IMR-90 (cell line): ENCODE measurements around the gene SNRNP25. TPM values are rescaled to one million over a fixed set of nuclear protein-coding genes. Genes with fewer than 3 reads are reported as not detected.
A peak's percentile ranks its signal among the peaks of the same experiment; 100 is the strongest.

Source experiments
- ATAC-seq: fragments of 200-7000 bp; cut with Tn5 transposase; 2 replicates; pipeline ENCODE4 v1.9.1; 2020; ENCODE audit warnings: low read depth, mild to moderate bottlenecking, moderate library complexity
- BruUV-seq: library from RNA; stranded (reverse); fragments of 400-500 nt; replicated peaks from 2 replicates; lab custom pipeline; 2021; lab: Mats Ljungman, UMichigan
- CTCF ChIA-PET: fragments of 300-600 bp; formaldehyde crosslinking; extraction: SDS; loops from one replicate; lab custom pipeline; 2021; ENCODE audit warnings: antibody characterized with exemption; lab: Yijun Ruan, JAX
- POLR2A ChIA-PET: fragments of 300-600 bp; sonication (Branson Sonifier 250); formaldehyde crosslinking; loops from one replicate; lab custom pipeline; 2022; ENCODE audit warnings: antibody characterized with exemption; ENCODE audit not compliant: unreplicated experiment; lab: Charles Lee
- DNase-seq: peaks from one replicate; pipeline ENCODE4 v3.0.0; 2013
- H2AFZ ChIP-seq: replicated peaks from 2 replicates; pipeline ENCODE3; 2013; ENCODE audit warnings: low read length, mild to moderate bottlenecking; ENCODE audit not compliant: poor library complexity
- H2AK5ac ChIP-seq: 2 replicates; pipeline ENCODE4 v1.6.1; 2013; ENCODE audit warnings: low read depth, low read length, inconsistent platforms
- H2AK9ac ChIP-seq: replicated peaks from 2 replicates; pipeline ENCODE3; 2013; ENCODE audit warnings: mild to moderate bottlenecking, low read depth, low read length, moderate library complexity; ENCODE audit not compliant: poor library complexity
- H2BK120ac ChIP-seq: 2 replicates; pipeline ENCODE4 v1.6.1; 2013; ENCODE audit warnings: low read depth, low read length, inconsistent platforms
- H2BK15ac ChIP-seq: 3 replicates; pipeline ENCODE4 v1.6.1; 2013; ENCODE audit warnings: low read depth, low read length, inconsistent platforms
- H2BK20ac ChIP-seq: 2 replicates; pipeline ENCODE4 v1.6.1; 2013; ENCODE audit warnings: low read depth, mild to moderate bottlenecking, inconsistent platforms, low read length, moderate library complexity
- H2BK5ac ChIP-seq: 2 replicates; pipeline ENCODE4 v1.6.1; 2013; ENCODE audit warnings: mild to moderate bottlenecking, low read depth, low read length, inconsistent platforms; ENCODE audit not compliant: poor library complexity, severe bottlenecking
- H3K14ac ChIP-seq: replicated peaks from 2 replicates; pipeline ENCODE4 v1.6.1; 2013; ENCODE audit warnings: low read depth, low read length, inconsistent platforms
- H3K18ac ChIP-seq: 2 replicates; pipeline ENCODE4 v1.6.1; 2013; ENCODE audit warnings: low read depth, low read length, control low read depth
- H3K23ac ChIP-seq: 2 replicates; pipeline ENCODE4 v1.6.1; 2013; ENCODE audit warnings: low read depth, low read length, inconsistent platforms
- H3K27ac ChIP-seq: 2 replicates; pipeline ENCODE4 v1.5.1; 2013; ENCODE audit warnings: mild to moderate bottlenecking, control low read depth, low read length; ENCODE audit not compliant: insufficient read depth
- H3K27me3 ChIP-seq: 2 replicates; pipeline ENCODE4 v1.6.1; 2013; ENCODE audit warnings: low read length; ENCODE audit not compliant: control insufficient read depth, insufficient read depth
- H3K36me3 ChIP-seq: 2 replicates; pipeline ENCODE4 v1.6.1; 2013; ENCODE audit warnings: low read length, mixed read lengths; ENCODE audit not compliant: control insufficient read depth, insufficient read depth
- H3K4ac ChIP-seq: 2 replicates; pipeline ENCODE4 v1.6.1; 2013; ENCODE audit warnings: low read depth, low read length, inconsistent platforms
- H3K4me1 ChIP-seq: 2 replicates; pipeline ENCODE4 v1.6.1; 2013; ENCODE audit warnings: low read length, mixed read lengths; ENCODE audit not compliant: control insufficient read depth, insufficient read depth
- H3K4me2 ChIP-seq: 2 replicates; pipeline ENCODE4 v1.6.1; 2013; ENCODE audit warnings: low read depth, mild to moderate bottlenecking, control low read depth, low read length, moderate library complexity
- H3K4me3 ChIP-seq: 2 replicates; pipeline ENCODE4 v1.5.1; 2013; ENCODE audit warnings: low read depth, mild to moderate bottlenecking, control low read depth, low read length, moderate library complexity; ENCODE audit not compliant: insufficient read depth
- H3K56ac ChIP-seq: 2 replicates; pipeline ENCODE4 v1.6.1; 2013; ENCODE audit warnings: low read length, inconsistent platforms; ENCODE audit not compliant: insufficient read depth; ENCODE audit errors: extremely low read depth
- H3K79me1 ChIP-seq, 2 experiments: 2 replicates each; pipeline ENCODE4 v1.6.1; 2013; ENCODE audit warnings: low read length in 2 of 2, inconsistent platforms in 1 of 2, low read depth in 1 of 2
- H3K9ac ChIP-seq: 2 replicates; pipeline ENCODE4 v1.6.1; 2013; ENCODE audit warnings: low read depth, low read length, control low read depth
- H3K9me1 ChIP-seq: 2 replicates; pipeline ENCODE4 v1.6.1; 2013; ENCODE audit warnings: low read length, inconsistent platforms; ENCODE audit not compliant: insufficient read depth
- H3K9me3 ChIP-seq: 2 replicates; pipeline ENCODE4 v1.6.1; 2013; ENCODE audit warnings: low read length; ENCODE audit not compliant: control insufficient read depth, insufficient read depth
- H4K20me1 ChIP-seq: 2 replicates; pipeline ENCODE4 v1.6.1; 2013; ENCODE audit warnings: low read length, inconsistent platforms; ENCODE audit not compliant: insufficient read depth
- H4K5ac ChIP-seq: 2 replicates; pipeline ENCODE4 v1.6.1; 2013; ENCODE audit warnings: mild to moderate bottlenecking, low read depth, low read length, control low read depth
- H4K8ac ChIP-seq, 2 experiments: 2 replicates each; pipeline ENCODE4 v1.6.1; 2013; ENCODE audit warnings: low read depth in 2 of 2, low read length in 2 of 2, control low read depth in 1 of 2, inconsistent platforms in 1 of 2
- H4K91ac ChIP-seq: 2 replicates; pipeline ENCODE4 v1.6.1; 2013; ENCODE audit warnings: low read depth, low read length, inconsistent platforms; ENCODE audit not compliant: insufficient read depth
- CEBPB ChIP-seq: IDR thresholded peaks from 2 replicates; pipeline ENCODE4 v1.6.1; 2012; ENCODE audit warnings: low read depth, low read length, improper control_type of control experiment
- CHD1 ChIP-seq: IDR thresholded peaks from 2 replicates; pipeline ENCODE4 v1.6.1; 2012; ENCODE audit warnings: low read depth, low read length, improper control_type of control experiment
- CTCF ChIP-seq: conservative IDR thresholded peaks from 2 replicates; pipeline ENCODE4 v1.5.1; 2012; ENCODE audit warnings: mild to moderate bottlenecking, low read depth, low read length, improper control_type of control experiment
- ELK1 ChIP-seq: fragments of 150-350 bp; IDR thresholded peaks from 2 replicates; pipeline ENCODE4 v1.6.1; 2016; ENCODE audit warnings: low read depth, mild to moderate bottlenecking, low read length, moderate library complexity, borderline replicate concordance
- MAZ ChIP-seq: IDR thresholded peaks from 2 replicates; pipeline ENCODE4 v1.6.1; 2012; ENCODE audit warnings: low read depth, mild to moderate bottlenecking, low read length, improper control_type of control experiment, moderate library complexity, borderline replicate concordance
- MXI1 ChIP-seq: IDR thresholded peaks from 2 replicates; pipeline ENCODE4 v1.6.1; 2012; ENCODE audit warnings: low read depth, mild to moderate bottlenecking, low read length, moderate library complexity, borderline replicate concordance
- NFE2L2 ChIP-seq: fragments of 150-350 bp; IDR thresholded peaks from 2 replicates; pipeline ENCODE4 v1.6.1; 2016; ENCODE audit warnings: low read depth, mild to moderate bottlenecking, low read length
- POLR2A ChIP-seq: IDR thresholded peaks from 2 replicates; pipeline ENCODE4 v1.6.1; 2012; ENCODE audit warnings: mild to moderate bottlenecking, low read depth, low read length
- RFX5 ChIP-seq: IDR thresholded peaks from 2 replicates; pipeline ENCODE4 v1.8.0; 2012; ENCODE audit warnings: low read depth, mild to moderate bottlenecking, low read length, moderate library complexity
- SMC3 ChIP-seq: fragments of 150-350 bp; IDR thresholded peaks from 2 replicates; pipeline ENCODE4 v1.6.1; 2016; ENCODE audit warnings: low read depth, mild to moderate bottlenecking, antibody characterized with exemption, low read length, moderate library complexity
- WGBS, 2 experiments: methylation state at CpG; one replicate each; pipeline versions ENCODE4 v1.1.5 to v1.1.7; 2013; ENCODE audit warnings: missing lambda C conversion rate in 2 of 2; ENCODE audit not compliant: insufficient read length in 1 of 2; ENCODE audit errors: extremely low coverage in 2 of 2; 5-methylcytosine and 5-hydroxymethylcytosine counted together
- dilution Hi-C: fragments of 300-500 bp; cut with HindIII; formaldehyde crosslinking; loops from one replicate; pipeline ENCODE4 v1.14.3; 2018; ENCODE audit warnings: low sequenced_read_pairs; ENCODE audit not compliant: unreplicated experiment
- in situ Hi-C: fragments of 300-500 bp; cut with MboI; formaldehyde crosslinking; loops from 3 replicates; pipeline ENCODE4 v1.14.3; 2019; ENCODE audit warnings: low sequenced_read_pairs, inconsistent platforms, mixed read lengths
- intact Hi-C: fragments of 100-400 bp; cut with micrococcal nuclease; formaldehyde crosslinking; loops from 2 replicates; pipeline ENCODE4 v1.10.0; 2022
- polyA plus RNA-seq, 3 experiments: library from polyadenylated mRNA; depleted of rRNA; stranded (reverse); fragments of >200 nt; gene quantifications; 2 replicates each; pipeline ENCODE4 v1.2.3, GENCODE V29; 2012; ENCODE audit warnings: low replicate concordance in 1 of 3
- total RNA-seq: library from RNA; depleted of rRNA; stranded (reverse); fragments of >200 nt; gene quantifications from 2 replicates; pipeline ENCODE4 v1.2.3, GENCODE V29; 2012

Gene SNRNP25
- total and polyA plus RNA-seq, 2 of the 4 experiments (the other 2 are of a cell fraction) = 67.2 to 88.0 TPM

GRCh38 chr16:66309-67182, 12.9 kb downstream of the SNRNP25 start:
- Histone ChIP-seq H3K4me2 (no peak overlapping the region), H3K9me1 (0 out of 2 replicates have a peak, but pooled peaks cover 10% of the 10 kb centered on the region), H2AK9ac (peak overlapping the region; percentile 71), H3K14ac (no peak overlapping the region), H2BK20ac (no peak overlapping the region), H2BK120ac (no peak overlapping the region), H4K5ac (no peak overlapping the region), H3K18ac (no peak overlapping the region), H2BK15ac (no peak overlapping the region), H3K36me3 (peaks cover 35% of the 10 kb centered on the region), H3K4me1 (peaks cover 43% of the 10 kb centered on the region), H3K4me3 (no peak overlapping the region), H3K9ac (no peak overlapping the region), H4K8ac (no peak overlapping the region), H4K91ac (no peak overlapping the region), H3K56ac (no peak overlapping the region), H3K27me3 (no peaks in the 10 kb centered on the region), H2BK5ac (no peak overlapping the region), H3K79me1 (peaks cover 25 to 85% of the 10 kb centered on the region in 2 experiments), H3K9me3 (no peaks in the 10 kb centered on the region), H2AK5ac (peak overlapping the region; percentile 72; the same call in 1 of the 2 replicates), H3K4ac (no peak overlapping the region; the same call in 1 of the 2 replicates), H2AFZ (no peak overlapping the region), H4K20me1 (peaks cover 85% of the 10 kb centered on the region), H3K27ac (no peak overlapping the region), H3K23ac (no peak overlapping the region)
- DNase-seq (no peak), ATAC-seq (no peak)
- TF ChIP-seq NFE2L2 (no peak), MXI1 (no peak), CHD1 (no peak), ELK1 (no peak), MAZ (no peak), CEBPB (no peak), SMC3 (no peak), CTCF (no peak), POLR2A (no peak), RFX5 (no peak)
- intact Hi-C loops (no loop called here), dilution Hi-C loops (no loop called here), in situ Hi-C loops (no loop called here)
- WGBS, 2 experiments = 80% methylated on average over 2 of the region's 13 CpGs; no CpG with 5 or more reads in 1 of the 2 experiments
- CTCF ChIA-PET = interaction anchor here (1.1 to 2.4 kb wide), 9 partner anchors 9 to 40 kb away, joined by 3 to 24 read pairs (median 6); partner anchors contain the start of genes POLR3K and SNRNP25
- no TSS peak for BruUV-seq
- POLR2A ChIA-PET = interaction anchor here (0.6 kb wide), 1 partner anchor 15 kb away, joined by 4 read pairs; no protein-coding TSS in a partner anchor
